SK-N-SH (cell line): Measurements from ENCODE around the gene TMEM9. TPM values are rescaled to one million over a fixed set of nuclear protein-coding genes. Genes with fewer than 3 reads are reported as not detected.

Source experiments
- CTCF ChIA-PET: fragments of 300-600, 350-600 bp; formaldehyde crosslinking; extraction: SDS; loops from one replicate; lab custom pipeline; 2021; lab: Yijun Ruan, JAX
- POLR2A ChIA-PET: fragments of 350-600 bp; sonication (Branson Sonifier 250); formaldehyde crosslinking; extraction: SDS; loops from one replicate; lab custom pipeline; 2020; ENCODE audit warnings: antibody characterized with exemption, inconsistent platforms; lab: Yijun Ruan, JAX
- DNase-seq: peaks from one replicate; pipeline ENCODE4 v3.0.0; 2012
- H2AFZ ChIP-seq: fragments of 200-600 bp; sonication (generic); 2 replicates; pipeline ENCODE4 v1.8.1; 2016; ENCODE audit warnings: antibody characterized with exemption, mild to moderate bottlenecking, low read depth
- H3F3A ChIP-seq: fragments of 200-600 bp; sonication (generic); replicated peaks from 2 replicates; pipeline ENCODE3; 2016; ENCODE audit warnings: antibody characterized with exemption, mild to moderate bottlenecking; ENCODE audit not compliant: insufficient read depth
- H3K27ac ChIP-seq, 2 experiments: fragments of 200-500 bp in 1 of 2; fragments of 200-600 bp in 1 of 2; sonication (Bioruptor generic) in 1 of 2; sonication (generic), shearing (Covaris generic) in 1 of 2; 2 replicates each; pipeline versions ENCODE4 v1.5.1 to v1.6.1; 2014 to 2016; ENCODE audit warnings: low read depth in 2 of 2, inconsistent platforms in 1 of 2, low read length in 1 of 2, mild to moderate bottlenecking in 1 of 2, mixed read lengths in 1 of 2
- H3K27me3 ChIP-seq: fragments of 200-600 bp; sonication (generic), shearing (Covaris generic); 2 replicates; pipeline ENCODE4 v1.6.1; 2016; ENCODE audit warnings: mixed run types; ENCODE audit not compliant: insufficient read depth
- H3K36me3 ChIP-seq, 2 experiments: fragments of 200-500 bp in 1 of 2; fragments of 200-600 bp in 1 of 2; sonication (Bioruptor generic) in 1 of 2; sonication (generic) in 1 of 2; replicated peaks in 1 of 2; 2 replicates each; pipeline versions ENCODE3 to v1.5.1; 2014 to 2016; ENCODE audit warnings: low read length in 1 of 2, mild to moderate bottlenecking in 1 of 2; ENCODE audit not compliant: insufficient read depth in 2 of 2, control insufficient read depth in 1 of 2
- H3K4me1 ChIP-seq, 2 experiments: fragments of 200-500 bp in 1 of 2; fragments of 200-600 bp in 1 of 2; sonication (Bioruptor generic) in 1 of 2; sonication (generic), shearing (Covaris generic) in 1 of 2; 2 replicates each; pipeline versions ENCODE4 v1.5.1 to v1.6.1; 2014 to 2016; ENCODE audit warnings: low read depth in 1 of 2, low read length in 1 of 2, mixed run types in 1 of 2; ENCODE audit not compliant: insufficient read depth in 2 of 2, control insufficient read depth in 1 of 2
- H3K4me2 ChIP-seq: fragments of 200-600 bp; sonication (generic), shearing (Covaris generic); 2 replicates; pipeline ENCODE4 v1.6.1; 2017; ENCODE audit warnings: mixed run types
- H3K4me3 ChIP-seq, 2 experiments: fragments of 200-500 bp in 1 of 2; fragments of 200-600 bp in 1 of 2; sonication (Bioruptor generic) in 1 of 2; sonication (generic), shearing (Covaris generic) in 1 of 2; 2 replicates each; pipeline versions ENCODE4 v1.5.1 to v1.8.1; 2014 to 2016; ENCODE audit warnings: low read depth in 2 of 2, inconsistent platforms in 1 of 2, low read length in 1 of 2, mild to moderate bottlenecking in 1 of 2, mixed read lengths in 1 of 2, moderate library complexity in 1 of 2
- H3K79me2 ChIP-seq: fragments of 200-600 bp; sonication (generic); 2 replicates; pipeline ENCODE4 v1.8.1; 2017; ENCODE audit warnings: mild to moderate bottlenecking; ENCODE audit not compliant: insufficient read depth
- H3K9ac ChIP-seq: fragments of 200-600 bp; sonication (generic); 2 replicates; pipeline ENCODE4 v1.6.1; 2017; ENCODE audit warnings: mixed run types
- H3K9me2 ChIP-seq: fragments of 200-600 bp; sonication (generic); 2 replicates; pipeline ENCODE4 v1.6.1; 2017; ENCODE audit warnings: mixed run types
- H3K9me3 ChIP-seq: fragments of 200-600 bp; sonication (generic); 2 replicates; pipeline ENCODE4 v1.6.1; 2017; ENCODE audit warnings: mixed run types, mild to moderate bottlenecking, moderate library complexity
- H4K20me1 ChIP-seq: fragments of 200-600 bp; sonication (generic); 2 replicates; pipeline ENCODE4 v1.6.1; 2017; ENCODE audit warnings: mild to moderate bottlenecking, mixed run types; ENCODE audit not compliant: insufficient read depth
- EZH2phosphoT487 ChIP-seq: fragments of 200-600 bp; sonication (generic); IDR thresholded peaks from 2 replicates; pipeline ENCODE4 v1.6.1; 2017; ENCODE audit warnings: low read depth, mixed run types, mild to moderate bottlenecking, antibody characterized with exemption, moderate library complexity, borderline replicate concordance
- FOSL2 ChIP-seq: IDR thresholded peaks from 2 replicates; pipeline ENCODE4 v1.4.0; 2012; ENCODE audit warnings: low read depth, mild to moderate bottlenecking, moderate library complexity, borderline replicate concordance
- FOXJ3 ChIP-seq: sonication (generic); formaldehyde crosslinking; IDR thresholded peaks from 2 replicates; pipeline ENCODE4 v1.5.1; 2020; ENCODE audit warnings: mild to moderate bottlenecking, missing genetic modification reagents
- GATA2 ChIP-seq: sonication (generic); formaldehyde crosslinking; IDR thresholded peaks from 2 replicates; pipeline ENCODE4 v1.5.0; 2020; ENCODE audit warnings: mild to moderate bottlenecking, missing genetic modification reagents
- IRF3 ChIP-seq: fragments of 150-350 bp; IDR thresholded peaks from 2 replicates; pipeline ENCODE4 v1.6.1; 2016; ENCODE audit warnings: mild to moderate bottlenecking, low read depth, low read length
- MAX ChIP-seq: IDR thresholded peaks from 2 replicates; pipeline ENCODE4 v1.4.0; 2012; ENCODE audit warnings: low read depth
- POLR2AphosphoS5 ChIP-seq: IDR thresholded peaks from 2 replicates; pipeline ENCODE4 v1.6.1; 2012; ENCODE audit warnings: low read depth, low read length
- RCOR1 ChIP-seq: fragments of 150-350 bp; IDR thresholded peaks from 2 replicates; pipeline ENCODE4 v1.6.1; 2017; ENCODE audit warnings: antibody characterized with exemption, low read length
- RFX5 ChIP-seq: IDR thresholded peaks from 2 replicates; pipeline ENCODE4 v1.6.1; 2012; ENCODE audit warnings: mild to moderate bottlenecking, improper control_type of control experiment, low read length
- RXRA ChIP-seq: IDR thresholded peaks from 2 replicates; pipeline ENCODE4 v1.4.0; 2012; ENCODE audit warnings: low read depth, mild to moderate bottlenecking, borderline replicate concordance
- WGBS: methylation state at CpG from one replicate; pipeline ENCODE4 v1.1.6; 2017; ENCODE audit warnings: low lambda C conversion rate; 5-methylcytosine and 5-hydroxymethylcytosine counted together
- polyA plus RNA-seq, 3 experiments: library from polyadenylated mRNA; depleted of rRNA; stranded (reverse); fragments of >200 nt; gene quantifications; 2 replicates each; pipeline ENCODE4 v1.2.3, GENCODE V29; 2012
- TF ChIP-seq, protein P1 (sequence below): IDR thresholded peaks from 2 replicates; pipeline ENCODE4 v1.4.0; 2012; ENCODE audit warnings: low read depth, borderline replicate concordance

Gene TMEM9
- polyA plus RNA-seq, 1 of the 3 experiments (the other 2 are of a cell fraction): 126 TPM

DNA sequence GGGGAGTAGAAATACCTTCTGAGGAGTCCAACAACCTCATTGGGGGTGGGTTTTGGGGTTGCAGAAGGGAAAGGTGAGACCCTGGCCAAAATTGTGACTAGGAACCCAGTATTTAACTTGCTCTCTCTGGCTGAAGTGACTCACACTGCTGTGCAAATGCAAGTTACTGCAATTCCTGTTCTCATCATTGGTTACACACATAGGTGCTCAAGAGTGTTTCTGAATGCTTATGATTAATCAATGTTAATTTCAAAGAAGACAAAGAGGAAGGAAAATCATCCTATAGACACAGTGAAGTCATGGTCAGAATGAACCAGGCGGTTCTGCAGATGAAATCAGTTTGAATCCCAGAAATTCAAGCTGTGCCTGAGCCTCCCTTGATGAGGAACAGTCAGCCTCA is 30.4 kb downstream of the TMEM9 start:
- no peak for DNase-seq
- no peaks in the 10 kb centered on the region for H3K9me2 ChIP-seq
- no peak overlapping the region for H3K27ac ChIP-seq
- no peaks in the 10 kb centered on the region for H3K9me3 ChIP-seq
- H3K4me1 ChIP-seq: no peaks in the 10 kb centered on the region; a peak in 1 of 4 replicates
- no peak overlapping the region for H3K9ac ChIP-seq
- H3K27me3 ChIP-seq: peaks cover 34% of the 10 kb centered on the region
- H3K79me2 ChIP-seq: no peaks in the 10 kb centered on the region
- H3K4me2 ChIP-seq: no peak overlapping the region
- no peak overlapping the region for H3K4me3 ChIP-seq
- H2AFZ ChIP-seq: no peak overlapping the region
- no peak for TF ChIP-seq RXRA
- TF ChIP-seq FOSL2: no peak
- TF ChIP-seq GATA2 (CRISPR knock-in tag): no peak
- TF ChIP-seq, protein P1, sequence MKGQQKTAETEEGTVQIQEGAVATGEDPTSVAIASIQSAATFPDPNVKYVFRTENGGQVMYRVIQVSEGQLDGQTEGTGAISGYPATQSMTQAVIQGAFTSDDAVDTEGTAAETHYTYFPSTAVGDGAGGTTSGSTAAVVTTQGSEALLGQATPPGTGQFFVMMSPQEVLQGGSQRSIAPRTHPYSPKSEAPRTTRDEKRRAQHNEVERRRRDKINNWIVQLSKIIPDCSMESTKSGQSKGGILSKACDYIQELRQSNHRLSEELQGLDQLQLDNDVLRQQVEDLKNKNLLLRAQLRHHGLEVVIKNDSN: no peak
- no peak for TF ChIP-seq EZH2phosphoT487
- no peak for TF ChIP-seq RCOR1
- no peak for TF ChIP-seq IRF3
- no peak for TF ChIP-seq MAX
- no peak for TF ChIP-seq FOXJ3 (CRISPR knock-in tag)
- H4K20me1 ChIP-seq: no peaks in the 10 kb centered on the region
- POLR2A ChIA-PET: no interaction called here
- WGBS: 74% methylated on average over 1 of the region's 1 CpG
- no peaks in the 10 kb centered on the region for H3F3A ChIP-seq
- no peaks in the 10 kb centered on the region for H3K36me3 ChIP-seq
- CTCF ChIA-PET: interaction anchor here (0.8 to 1.3 kb wide), 2 partner anchors 10 to 14 kb away, joined by 3 to 5 read pairs; no protein-coding TSS in a partner anchor

DNA sequence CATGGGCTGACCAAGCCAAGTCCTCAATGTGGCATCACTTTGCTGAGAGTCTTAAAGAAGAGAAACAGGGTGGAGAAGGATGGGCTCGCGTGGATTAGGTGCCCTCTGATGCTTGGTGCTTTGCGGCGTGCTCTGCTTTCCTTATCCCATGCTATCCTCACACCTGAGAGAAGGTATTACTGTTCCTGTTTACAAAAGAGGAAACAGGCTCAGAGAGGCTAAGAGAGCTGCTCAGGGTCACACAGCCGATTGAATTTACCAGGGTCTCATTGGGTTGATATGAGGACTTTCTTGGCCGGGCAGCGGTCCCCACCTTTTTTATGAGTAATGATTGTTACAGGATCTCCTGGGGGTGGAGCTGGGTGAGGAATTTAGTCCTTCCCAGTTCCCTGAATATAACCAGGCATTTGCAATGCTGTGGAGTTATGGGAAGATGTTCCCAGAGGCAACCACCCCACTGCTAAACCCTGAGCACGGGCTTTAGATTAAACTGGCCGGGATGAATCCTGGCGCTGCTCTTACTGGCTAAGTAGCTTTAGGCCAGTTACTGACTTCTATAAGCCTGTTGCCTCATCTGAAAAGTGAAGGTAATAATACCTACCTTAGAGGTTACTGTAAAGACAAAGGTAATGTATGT is 31.8 kb downstream of the TMEM9 start:
- peaks cover 34% of the 10 kb centered on the region for H3K27me3 ChIP-seq
- no peak for DNase-seq
- H3K4me2 ChIP-seq: no peak overlapping the region
- no peaks in the 10 kb centered on the region for H4K20me1 ChIP-seq
- POLR2A ChIA-PET: interaction anchor here (1.1 kb wide), 1 partner anchor 18 kb away, joined by 3 read pairs; no protein-coding TSS in a partner anchor
- H3K4me1 ChIP-seq: no peaks in the 10 kb centered on the region; a peak in 1 of 4 replicates
- CTCF ChIA-PET: interaction anchor here (0.6 to 2.0 kb wide), 5 partner anchors 8 to 151 kb away, joined by 3 to 9 read pairs (median 4); no protein-coding TSS in a partner anchor
- no peaks in the 10 kb centered on the region for H3K9me2 ChIP-seq
- no peak overlapping the region for H2AFZ ChIP-seq
- H3K79me2 ChIP-seq: no peaks in the 10 kb centered on the region
- H3K4me3 ChIP-seq: no peak overlapping the region
- H3K27ac ChIP-seq: no peak overlapping the region
- no peaks in the 10 kb centered on the region for H3K36me3 ChIP-seq
- H3K9me3 ChIP-seq: no peaks in the 10 kb centered on the region
- TF ChIP-seq POLR2AphosphoS5 (no peak), RFX5 (no peak)
- no peak overlapping the region for H3K9ac ChIP-seq
- 83% methylated on average over 10 of the region's 10 CpGs for WGBS
- no peaks in the 10 kb centered on the region for H3F3A ChIP-seq
